ENCODE data around the gene SRL.

DNA sequence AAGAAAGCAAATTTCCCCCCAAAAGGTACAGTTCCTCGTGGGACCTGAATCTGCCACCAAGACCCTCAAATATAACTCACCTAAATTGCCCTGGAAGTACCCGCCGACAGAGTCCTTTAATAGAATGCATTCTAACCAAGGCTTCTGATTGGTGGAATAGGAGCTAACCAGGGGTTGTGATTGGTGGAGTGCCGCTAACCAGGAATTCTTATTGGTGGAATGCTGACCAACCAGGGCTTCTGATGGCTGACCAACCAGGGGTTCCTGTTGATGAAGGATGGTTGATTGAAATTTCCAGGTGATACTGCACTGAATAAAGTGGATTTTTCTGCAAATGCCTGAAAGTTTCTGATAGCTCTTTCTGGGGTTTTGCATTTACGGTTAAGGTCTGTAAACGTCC, 24.5 kb upstream of the SRL start:
- TF ChIP-seq, protein P1, sequence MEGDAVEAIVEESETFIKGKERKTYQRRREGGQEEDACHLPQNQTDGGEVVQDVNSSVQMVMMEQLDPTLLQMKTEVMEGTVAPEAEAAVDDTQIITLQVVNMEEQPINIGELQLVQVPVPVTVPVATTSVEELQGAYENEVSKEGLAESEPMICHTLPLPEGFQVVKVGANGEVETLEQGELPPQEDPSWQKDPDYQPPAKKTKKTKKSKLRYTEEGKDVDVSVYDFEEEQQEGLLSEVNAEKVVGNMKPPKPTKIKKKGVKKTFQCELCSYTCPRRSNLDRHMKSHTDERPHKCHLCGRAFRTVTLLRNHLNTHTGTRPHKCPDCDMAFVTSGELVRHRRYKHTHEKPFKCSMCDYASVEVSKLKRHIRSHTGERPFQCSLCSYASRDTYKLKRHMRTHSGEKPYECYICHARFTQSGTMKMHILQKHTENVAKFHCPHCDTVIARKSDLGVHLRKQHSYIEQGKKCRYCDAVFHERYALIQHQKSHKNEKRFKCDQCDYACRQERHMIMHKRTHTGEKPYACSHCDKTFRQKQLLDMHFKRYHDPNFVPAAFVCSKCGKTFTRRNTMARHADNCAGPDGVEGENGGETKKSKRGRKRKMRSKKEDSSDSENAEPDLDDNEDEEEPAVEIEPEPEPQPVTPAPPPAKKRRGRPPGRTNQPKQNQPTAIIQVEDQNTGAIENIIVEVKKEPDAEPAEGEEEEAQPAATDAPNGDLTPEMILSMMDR (IDR thresholded peaks at IDR 0.05): no peak
- TF ChIP-seq POLR2A (IDR thresholded peaks at IDR 0.05; ENCODE audit: low read depth): no peak
